ENCODE measurements around the gene ST6GALNAC5.

The ST6GALNAC5 gene

DNA sequence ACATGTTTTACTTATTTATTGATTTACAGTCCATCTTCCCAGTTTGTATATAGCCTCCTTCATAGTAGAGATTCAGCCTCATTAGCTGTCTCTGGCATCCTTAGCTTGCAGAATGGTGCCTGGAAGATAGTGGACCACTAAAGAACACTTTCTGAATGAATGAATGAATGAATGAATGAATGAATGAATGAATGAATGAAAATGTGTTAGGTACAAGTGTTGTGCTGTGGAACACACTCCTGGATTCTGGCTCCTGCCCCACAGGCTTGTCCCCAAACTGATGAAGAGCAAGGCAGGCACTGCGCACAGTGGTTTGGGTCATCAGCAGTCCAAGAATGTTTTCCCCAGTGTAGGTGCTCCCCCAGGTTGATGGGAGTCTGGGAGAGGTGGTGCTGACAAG lies 159.4 kb downstream of the ST6GALNAC5 start:
- Histone ChIP-seq H3K4me2 (ENCODE audit: low read depth, low read length, poor library complexity, severe bottlenecking) (no peak overlapping the region), H3K36me3 (ENCODE audit: low read length) (no peaks in the 10 kb centered on the region), H3F3A (ENCODE audit: insufficient read depth) (no peaks in the 10 kb centered on the region), H3K4me3 (ENCODE audit: insufficient read depth, low read length, poor library complexity, severe bottlenecking) (no peak overlapping the region), H4K20me1 (ENCODE audit: low read depth, low read length) (no peaks in the 10 kb centered on the region), H2AFZ (ENCODE audit: low read depth, low read length, severe bottlenecking) (no peak overlapping the region), H3K27ac (ENCODE audit: low read depth, low read length) (no peak overlapping the region), H3K9me3 (ENCODE audit: insufficient read depth, low read length) (no peaks in the 10 kb centered on the region), H3K9me2 (replicated peaks; ENCODE audit: insufficient read depth, low read length) (no peaks in the 10 kb centered on the region), H3K79me2 (ENCODE audit: insufficient read depth, low read length) (no peaks in the 10 kb centered on the region), H3K9ac (ENCODE audit: low read length) (no peak overlapping the region), H3K27me3 (ENCODE audit: low read length) (no peaks in the 10 kb centered on the region)
- no peak for TF ChIP-seq EZH2phosphoT487 (conservative IDR thresholded peaks at IDR 0.05; ENCODE audit: low read length)
- TF ChIP-seq, protein P1, sequence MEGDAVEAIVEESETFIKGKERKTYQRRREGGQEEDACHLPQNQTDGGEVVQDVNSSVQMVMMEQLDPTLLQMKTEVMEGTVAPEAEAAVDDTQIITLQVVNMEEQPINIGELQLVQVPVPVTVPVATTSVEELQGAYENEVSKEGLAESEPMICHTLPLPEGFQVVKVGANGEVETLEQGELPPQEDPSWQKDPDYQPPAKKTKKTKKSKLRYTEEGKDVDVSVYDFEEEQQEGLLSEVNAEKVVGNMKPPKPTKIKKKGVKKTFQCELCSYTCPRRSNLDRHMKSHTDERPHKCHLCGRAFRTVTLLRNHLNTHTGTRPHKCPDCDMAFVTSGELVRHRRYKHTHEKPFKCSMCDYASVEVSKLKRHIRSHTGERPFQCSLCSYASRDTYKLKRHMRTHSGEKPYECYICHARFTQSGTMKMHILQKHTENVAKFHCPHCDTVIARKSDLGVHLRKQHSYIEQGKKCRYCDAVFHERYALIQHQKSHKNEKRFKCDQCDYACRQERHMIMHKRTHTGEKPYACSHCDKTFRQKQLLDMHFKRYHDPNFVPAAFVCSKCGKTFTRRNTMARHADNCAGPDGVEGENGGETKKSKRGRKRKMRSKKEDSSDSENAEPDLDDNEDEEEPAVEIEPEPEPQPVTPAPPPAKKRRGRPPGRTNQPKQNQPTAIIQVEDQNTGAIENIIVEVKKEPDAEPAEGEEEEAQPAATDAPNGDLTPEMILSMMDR (IDR thresholded peaks at IDR 0.05; ENCODE audit: insufficient read depth, low read length, poor library complexity, severe bottlenecking), result no peak

DNA sequence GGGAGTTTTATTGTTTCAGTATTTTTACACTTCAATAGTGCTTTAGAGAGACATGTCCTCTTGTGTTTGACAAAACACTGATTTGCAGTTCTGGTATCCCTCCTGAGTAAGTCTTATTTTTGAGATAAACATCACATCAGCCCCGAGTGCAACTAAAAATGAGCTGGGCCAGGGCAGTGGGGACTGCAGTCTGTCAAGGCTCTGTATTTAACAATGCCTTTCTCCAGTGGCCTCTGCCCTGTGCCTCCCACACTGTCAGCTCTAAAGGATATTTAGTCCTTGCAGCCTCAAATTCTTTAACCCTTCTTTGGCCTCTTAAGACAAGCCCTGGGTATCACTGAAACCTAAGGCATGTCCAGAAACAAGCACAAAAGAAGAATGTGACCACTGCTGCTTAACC lies 160.6 kb downstream of the ST6GALNAC5 start:
- Histone ChIP-seq H3K4me3 (ENCODE audit: insufficient read depth, low read length, poor library complexity, severe bottlenecking) (no peak overlapping the region), H2AFZ (ENCODE audit: low read depth, low read length, severe bottlenecking) (no peak overlapping the region), H3K27me3 (ENCODE audit: low read length) (no peaks in the 10 kb centered on the region), H3F3A (ENCODE audit: insufficient read depth) (no peaks in the 10 kb centered on the region), H3K9ac (ENCODE audit: low read length) (no peak overlapping the region), H3K4me2 (ENCODE audit: low read depth, low read length, poor library complexity, severe bottlenecking) (no peak overlapping the region), H4K20me1 (ENCODE audit: low read depth, low read length) (no peaks in the 10 kb centered on the region), H3K27ac (ENCODE audit: low read depth, low read length) (no peak overlapping the region), H3K9me3 (ENCODE audit: insufficient read depth, low read length) (no peaks in the 10 kb centered on the region), H3K9me2 (replicated peaks; ENCODE audit: insufficient read depth, low read length) (no peaks in the 10 kb centered on the region), H3K79me2 (ENCODE audit: insufficient read depth, low read length) (no peaks in the 10 kb centered on the region), H3K36me3 (ENCODE audit: low read length) (no peaks in the 10 kb centered on the region)
- TF ChIP-seq EZH2phosphoT487 (conservative IDR thresholded peaks at IDR 0.05; ENCODE audit: low read length), result no peak
- TF ChIP-seq, protein P1 (IDR thresholded peaks at IDR 0.05; ENCODE audit: insufficient read depth, low read length, poor library complexity, severe bottlenecking), result no peak

DNA sequence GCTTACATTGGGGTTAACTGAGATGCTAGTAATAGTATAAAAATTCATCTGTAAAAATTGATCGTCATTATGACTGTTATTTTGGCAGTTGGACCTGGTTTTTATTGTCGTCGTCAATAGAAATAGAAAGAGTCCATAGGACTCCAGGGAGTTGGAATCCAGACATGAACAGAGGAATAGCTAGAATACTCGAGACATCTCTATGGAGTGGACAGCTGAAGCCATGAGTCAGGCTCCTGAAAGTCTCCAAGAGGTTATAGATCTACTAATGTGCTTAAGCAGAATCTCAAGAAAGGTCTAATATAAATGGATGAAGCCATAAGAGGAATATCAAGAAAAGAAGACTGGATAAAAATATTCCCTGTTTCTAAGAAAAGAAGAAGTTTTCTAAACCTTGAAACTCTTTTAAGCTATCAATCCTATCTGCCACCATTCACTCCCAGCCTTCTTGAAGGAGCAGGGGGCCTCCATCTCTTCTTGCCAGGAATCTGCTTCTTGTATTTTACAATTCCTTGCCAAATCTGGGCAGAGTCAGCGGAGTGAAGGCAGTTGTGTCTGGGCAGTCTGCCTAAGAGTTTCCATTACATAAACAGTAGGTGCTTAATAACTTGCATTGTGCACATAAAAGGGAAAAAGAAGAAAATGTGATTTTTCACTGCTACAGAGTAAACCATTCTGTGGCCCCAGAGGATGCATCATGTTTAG lies 163.3 kb downstream of the ST6GALNAC5 start:
- no peaks in the 10 kb centered on the region for H3K9me3 ChIP-seq (ENCODE audit: insufficient read depth, low read length)

More for the DNA sequence above, 163.3 kb downstream of the ST6GALNAC5 start:
- TF ChIP-seq, protein P1 (IDR thresholded peaks at IDR 0.05; ENCODE audit: insufficient read depth, low read length, poor library complexity, severe bottlenecking), result no peak
- TF ChIP-seq EZH2phosphoT487 (conservative IDR thresholded peaks at IDR 0.05; ENCODE audit: low read length), result no peak
- Histone ChIP-seq H3K4me3 (ENCODE audit: insufficient read depth, low read length, poor library complexity, severe bottlenecking) (no peak overlapping the region), H3K9me2 (replicated peaks; ENCODE audit: insufficient read depth, low read length) (no peaks in the 10 kb centered on the region), H3K9ac (ENCODE audit: low read length) (no peak overlapping the region), H3K79me2 (ENCODE audit: insufficient read depth, low read length) (no peaks in the 10 kb centered on the region), H3K36me3 (ENCODE audit: low read length) (no peaks in the 10 kb centered on the region), H4K20me1 (ENCODE audit: low read depth, low read length) (no peaks in the 10 kb centered on the region), H3K27ac (ENCODE audit: low read depth, low read length) (no peak overlapping the region), H3K4me2 (ENCODE audit: low read depth, low read length, poor library complexity, severe bottlenecking) (no peak overlapping the region), H3K27me3 (ENCODE audit: low read length) (no peaks in the 10 kb centered on the region), H2AFZ (ENCODE audit: low read depth, low read length, severe bottlenecking) (no peak overlapping the region), H3F3A (ENCODE audit: insufficient read depth) (no peaks in the 10 kb centered on the region)

All from SU-DHL-6 (cell line).